Calu3 (cell line): ENCODE measurements around the gene PLAC1. TPM values are rescaled to one million over a fixed set of nuclear protein-coding genes. Genes with fewer than 3 reads are reported as not detected.

Source experiments
- BruUV-seq: library from RNA; stranded (reverse); fragments of 400-500 nt; replicated peaks from 2 replicates; lab custom pipeline; 2021; lab: Mats Ljungman, UMichigan
- CTCF ChIA-PET: fragments of 300-600 bp; sonication (Branson Sonifier 250); formaldehyde crosslinking; loops from one replicate; lab custom pipeline; 2022; ENCODE audit warnings: antibody characterized with exemption; lab: Charles Lee
- DNase-seq: peaks from one replicate; pipeline ENCODE4 v3.0.0; 2022
- H3K27ac Mint-ChIP-seq: one replicate; pipeline ENCODE4 v1.8.0; 2022; ENCODE audit warnings: mixed read lengths; ENCODE audit not compliant: unreplicated experiment
- H3K27me3 Mint-ChIP-seq: one replicate; pipeline ENCODE4 v1.8.0; 2022; ENCODE audit warnings: mixed read lengths; ENCODE audit not compliant: unreplicated experiment
- H3K36me3 Mint-ChIP-seq: one replicate; pipeline ENCODE4 v1.8.0; 2022; ENCODE audit warnings: mild to moderate bottlenecking, moderate library complexity, mixed read lengths; ENCODE audit not compliant: insufficient read depth, unreplicated experiment
- H3K4me1 Mint-ChIP-seq: one replicate; pipeline ENCODE4 v1.8.0; 2022; ENCODE audit warnings: mild to moderate bottlenecking, low read depth, mixed read lengths; ENCODE audit not compliant: unreplicated experiment
- H3K4me3 Mint-ChIP-seq: one replicate; pipeline ENCODE4 v1.8.0; 2022; ENCODE audit warnings: mild to moderate bottlenecking, low read depth, moderate library complexity, mixed read lengths; ENCODE audit not compliant: unreplicated experiment
- H3K9me3 Mint-ChIP-seq: one replicate; pipeline ENCODE4 v1.8.0; 2022; ENCODE audit warnings: low read depth, mixed read lengths; ENCODE audit not compliant: unreplicated experiment
- intact Hi-C: fragments of 100-400 bp; cut with micrococcal nuclease; formaldehyde crosslinking; loops from one replicate; pipeline ENCODE4 v1.10.0; 2022; ENCODE audit not compliant: unreplicated experiment
- total RNA-seq: library from RNA; stranded (reverse); gene quantifications from 2 replicates; pipeline ENCODE4 v1.2.3, GENCODE V29; 2022
- TF ChIP-seq, protein P1 (sequence below): fragments of 200-600 bp; IDR thresholded peaks from one replicate; pipeline ENCODE4 v1.8.0; 2022; ENCODE audit warnings: antibody characterized with exemption; ENCODE audit not compliant: unreplicated experiment

Gene PLAC1
- total RNA-seq, 1 experiment from 2014 or later, result not detected

DNA sequence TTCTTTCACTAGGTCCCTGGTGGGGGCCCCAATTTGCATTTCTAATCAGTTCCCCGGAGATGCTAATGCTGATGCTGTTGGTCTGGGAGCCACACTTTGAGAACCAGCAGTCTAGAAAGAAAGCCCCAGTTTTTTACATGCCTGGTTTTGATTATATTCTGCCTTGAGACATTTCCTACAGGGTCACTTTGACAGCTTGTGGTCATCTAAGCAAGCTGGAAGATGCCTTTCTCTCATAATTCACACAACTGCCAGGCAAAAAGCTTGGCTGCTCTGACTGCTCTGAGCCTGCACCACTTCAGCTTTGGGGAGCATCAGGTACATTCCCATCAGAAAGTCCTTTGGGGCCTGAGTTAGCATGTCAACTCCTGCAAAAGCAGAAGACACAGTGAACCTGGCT, 5.9 kb upstream of the PLAC1 start:
- TF ChIP-seq, protein P1, sequence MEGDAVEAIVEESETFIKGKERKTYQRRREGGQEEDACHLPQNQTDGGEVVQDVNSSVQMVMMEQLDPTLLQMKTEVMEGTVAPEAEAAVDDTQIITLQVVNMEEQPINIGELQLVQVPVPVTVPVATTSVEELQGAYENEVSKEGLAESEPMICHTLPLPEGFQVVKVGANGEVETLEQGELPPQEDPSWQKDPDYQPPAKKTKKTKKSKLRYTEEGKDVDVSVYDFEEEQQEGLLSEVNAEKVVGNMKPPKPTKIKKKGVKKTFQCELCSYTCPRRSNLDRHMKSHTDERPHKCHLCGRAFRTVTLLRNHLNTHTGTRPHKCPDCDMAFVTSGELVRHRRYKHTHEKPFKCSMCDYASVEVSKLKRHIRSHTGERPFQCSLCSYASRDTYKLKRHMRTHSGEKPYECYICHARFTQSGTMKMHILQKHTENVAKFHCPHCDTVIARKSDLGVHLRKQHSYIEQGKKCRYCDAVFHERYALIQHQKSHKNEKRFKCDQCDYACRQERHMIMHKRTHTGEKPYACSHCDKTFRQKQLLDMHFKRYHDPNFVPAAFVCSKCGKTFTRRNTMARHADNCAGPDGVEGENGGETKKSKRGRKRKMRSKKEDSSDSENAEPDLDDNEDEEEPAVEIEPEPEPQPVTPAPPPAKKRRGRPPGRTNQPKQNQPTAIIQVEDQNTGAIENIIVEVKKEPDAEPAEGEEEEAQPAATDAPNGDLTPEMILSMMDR, result no peak
- H3K4me3 Mint-ChIP-seq, result no peak overlapping the region
- no peak overlapping the region for H3K27ac Mint-ChIP-seq
- no peaks in the 10 kb centered on the region for H3K36me3 Mint-ChIP-seq
- no peaks in the 10 kb centered on the region for H3K27me3 Mint-ChIP-seq
- CTCF ChIA-PET, result no interaction called here
- peaks cover 3% of the 10 kb centered on the region for H3K4me1 Mint-ChIP-seq
- BruUV-seq, result no TSS peak
- DNase-seq, result no peak
- intact Hi-C loops, result no loop called here
- H3K9me3 Mint-ChIP-seq, result no peaks in the 10 kb centered on the region

DNA sequence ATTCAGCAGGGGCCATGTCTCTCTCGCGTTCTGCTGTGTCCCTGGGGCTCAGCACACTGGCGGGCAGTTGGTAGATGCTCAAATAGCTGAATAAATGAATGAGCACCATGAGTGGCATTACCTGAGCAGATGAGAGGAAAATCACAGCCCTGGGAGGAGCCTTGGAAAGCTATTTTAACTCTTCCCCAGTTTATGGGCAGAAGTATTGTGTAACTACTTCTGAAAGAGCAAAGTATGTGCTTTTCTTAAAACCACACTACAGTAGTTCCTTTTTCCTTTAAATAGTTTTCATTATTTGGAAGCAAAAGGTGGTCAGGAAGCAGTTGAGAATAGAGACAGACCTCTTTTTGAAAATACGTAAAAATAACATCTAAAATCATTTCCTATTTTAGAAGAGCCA, 3.0 kb upstream of the PLAC1 start:
- Mint-ChIP-seq H3K36me3 (no peaks in the 10 kb centered on the region), H3K9me3 (no peaks in the 10 kb centered on the region)
- CTCF ChIA-PET, result no interaction called here

DNA sequence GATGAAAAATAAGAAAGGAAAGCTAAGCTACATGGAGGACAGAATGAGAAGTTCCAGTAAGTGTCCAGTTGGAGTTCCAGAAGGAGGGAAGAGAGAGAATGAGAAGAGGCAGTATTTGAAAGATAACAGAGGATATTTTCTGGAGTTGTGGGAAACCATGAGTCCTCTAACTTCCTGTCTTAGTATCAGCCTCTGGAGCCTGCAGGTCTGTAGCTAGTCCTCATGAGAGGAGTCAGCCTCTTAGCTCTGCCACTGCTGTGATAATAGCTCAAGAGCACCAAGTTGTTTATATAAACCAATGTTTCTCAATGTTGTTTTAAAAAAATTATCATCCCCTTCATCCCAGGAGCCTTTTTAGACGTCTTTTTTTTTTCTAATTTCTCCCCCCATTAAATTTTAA, 2.4 kb upstream of the PLAC1 start:
- BruUV-seq, result no TSS peak
- Mint-ChIP-seq H3K27me3 (no peaks in the 10 kb centered on the region), H3K9me3 (no peaks in the 10 kb centered on the region), H3K27ac (no peak overlapping the region), H3K4me1 (no peaks in the 10 kb centered on the region), H3K36me3 (no peaks in the 10 kb centered on the region), H3K4me3 (no peak overlapping the region)
- CTCF ChIA-PET, result no interaction called here
- TF ChIP-seq, protein P1, result no peak
- intact Hi-C loops, result no loop called here
- DNase-seq, result no peak

More for the DNA sequence above, 3.0 kb upstream of the PLAC1 start:
- Mint-ChIP-seq H3K4me1 (no peaks in the 10 kb centered on the region), H3K27me3 (no peaks in the 10 kb centered on the region), H3K4me3 (no peak overlapping the region), H3K27ac (no peak overlapping the region)
- intact Hi-C loops, result no loop called here
- DNase-seq, result no peak
- TF ChIP-seq, protein P1, result no peak
- no TSS peak for BruUV-seq

DNA sequence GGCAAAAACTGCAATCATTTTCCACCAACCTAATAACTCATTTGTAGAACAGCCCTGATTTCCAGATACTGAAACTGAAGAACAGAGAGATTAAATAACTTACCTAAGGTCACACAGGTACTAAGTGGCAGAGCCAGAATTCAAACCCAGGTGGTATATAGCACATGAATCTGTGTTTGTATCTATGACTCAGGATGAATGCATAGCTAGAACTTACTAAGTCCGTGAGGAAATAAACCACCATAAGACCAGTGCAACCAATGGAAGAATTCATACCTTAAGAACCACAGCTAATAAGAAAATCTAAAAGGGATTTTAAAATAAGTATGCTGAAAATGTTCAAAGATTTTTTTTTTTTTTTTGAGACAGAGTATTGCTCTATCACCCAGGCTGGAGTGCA, 1.5 kb upstream of the PLAC1 start:
- H3K4me1 Mint-ChIP-seq, result no peaks in the 10 kb centered on the region
- H3K36me3 Mint-ChIP-seq, result no peaks in the 10 kb centered on the region
- no peaks in the 10 kb centered on the region for H3K27me3 Mint-ChIP-seq
- H3K9me3 Mint-ChIP-seq, result no peaks in the 10 kb centered on the region
- intact Hi-C loops, result no loop called here
- TF ChIP-seq, protein P1, result no peak
- no peak overlapping the region for H3K27ac Mint-ChIP-seq
- H3K4me3 Mint-ChIP-seq, result no peak overlapping the region
- DNase-seq, result no peak
- CTCF ChIA-PET, result no interaction called here
- no TSS peak for BruUV-seq
